IMR-90 (cell line): ENCODE measurements around the gene CLDN34. TPM values are rescaled to one million over a fixed set of nuclear protein-coding genes. Genes with fewer than 3 reads are reported as not detected.

Source experiments
- ATAC-seq: fragments of 200-7000 bp; cut with Tn5 transposase; 2 replicates; pipeline ENCODE4 v1.9.1; 2020; ENCODE audit warnings: low read depth, mild to moderate bottlenecking, moderate library complexity
- BruUV-seq: library from RNA; stranded (reverse); fragments of 400-500 nt; replicated peaks from 2 replicates; lab custom pipeline; 2021; lab: Mats Ljungman, UMichigan
- CTCF ChIA-PET: fragments of 300-600 bp; formaldehyde crosslinking; extraction: SDS; loops from one replicate; lab custom pipeline; 2021; ENCODE audit warnings: antibody characterized with exemption; lab: Yijun Ruan, JAX
- POLR2A ChIA-PET: fragments of 300-600 bp; sonication (Branson Sonifier 250); formaldehyde crosslinking; loops from one replicate; lab custom pipeline; 2022; ENCODE audit warnings: antibody characterized with exemption; ENCODE audit not compliant: unreplicated experiment; lab: Charles Lee
- DNase-seq: peaks from one replicate; pipeline ENCODE4 v3.0.0; 2013
- H2AFZ ChIP-seq: replicated peaks from 2 replicates; pipeline ENCODE3; 2013; ENCODE audit warnings: low read length, mild to moderate bottlenecking; ENCODE audit not compliant: poor library complexity
- H2AK5ac ChIP-seq: 2 replicates; pipeline ENCODE4 v1.6.1; 2013; ENCODE audit warnings: low read depth, low read length, inconsistent platforms
- H2AK9ac ChIP-seq: replicated peaks from 2 replicates; pipeline ENCODE3; 2013; ENCODE audit warnings: mild to moderate bottlenecking, low read depth, low read length, moderate library complexity; ENCODE audit not compliant: poor library complexity
- H2BK120ac ChIP-seq: 2 replicates; pipeline ENCODE4 v1.6.1; 2013; ENCODE audit warnings: low read depth, low read length, inconsistent platforms
- H2BK15ac ChIP-seq: 3 replicates; pipeline ENCODE4 v1.6.1; 2013; ENCODE audit warnings: low read depth, low read length, inconsistent platforms
- H2BK20ac ChIP-seq: 2 replicates; pipeline ENCODE4 v1.6.1; 2013; ENCODE audit warnings: low read depth, mild to moderate bottlenecking, inconsistent platforms, low read length, moderate library complexity
- H2BK5ac ChIP-seq: 2 replicates; pipeline ENCODE4 v1.6.1; 2013; ENCODE audit warnings: mild to moderate bottlenecking, low read depth, low read length, inconsistent platforms; ENCODE audit not compliant: poor library complexity, severe bottlenecking
- H3K14ac ChIP-seq: replicated peaks from 2 replicates; pipeline ENCODE4 v1.6.1; 2013; ENCODE audit warnings: low read depth, low read length, inconsistent platforms
- H3K18ac ChIP-seq: 2 replicates; pipeline ENCODE4 v1.6.1; 2013; ENCODE audit warnings: low read depth, low read length, control low read depth
- H3K23ac ChIP-seq: 2 replicates; pipeline ENCODE4 v1.6.1; 2013; ENCODE audit warnings: low read depth, low read length, inconsistent platforms
- H3K27ac ChIP-seq: 2 replicates; pipeline ENCODE4 v1.5.1; 2013; ENCODE audit warnings: mild to moderate bottlenecking, control low read depth, low read length; ENCODE audit not compliant: insufficient read depth
- H3K27me3 ChIP-seq: 2 replicates; pipeline ENCODE4 v1.6.1; 2013; ENCODE audit warnings: low read length; ENCODE audit not compliant: control insufficient read depth, insufficient read depth
- H3K36me3 ChIP-seq: 2 replicates; pipeline ENCODE4 v1.6.1; 2013; ENCODE audit warnings: low read length, mixed read lengths; ENCODE audit not compliant: control insufficient read depth, insufficient read depth
- H3K4ac ChIP-seq: 2 replicates; pipeline ENCODE4 v1.6.1; 2013; ENCODE audit warnings: low read depth, low read length, inconsistent platforms
- H3K4me1 ChIP-seq: 2 replicates; pipeline ENCODE4 v1.6.1; 2013; ENCODE audit warnings: low read length, mixed read lengths; ENCODE audit not compliant: control insufficient read depth, insufficient read depth
- H3K4me2 ChIP-seq: 2 replicates; pipeline ENCODE4 v1.6.1; 2013; ENCODE audit warnings: low read depth, mild to moderate bottlenecking, control low read depth, low read length, moderate library complexity
- H3K4me3 ChIP-seq: 2 replicates; pipeline ENCODE4 v1.5.1; 2013; ENCODE audit warnings: low read depth, mild to moderate bottlenecking, control low read depth, low read length, moderate library complexity; ENCODE audit not compliant: insufficient read depth
- H3K56ac ChIP-seq: 2 replicates; pipeline ENCODE4 v1.6.1; 2013; ENCODE audit warnings: low read length, inconsistent platforms; ENCODE audit not compliant: insufficient read depth; ENCODE audit errors: extremely low read depth
- H3K79me1 ChIP-seq, 2 experiments: 2 replicates each; pipeline ENCODE4 v1.6.1; 2013; ENCODE audit warnings: low read length in 2 of 2, inconsistent platforms in 1 of 2, low read depth in 1 of 2
- H3K9ac ChIP-seq: 2 replicates; pipeline ENCODE4 v1.6.1; 2013; ENCODE audit warnings: low read depth, low read length, control low read depth
- H3K9me1 ChIP-seq: 2 replicates; pipeline ENCODE4 v1.6.1; 2013; ENCODE audit warnings: low read length, inconsistent platforms; ENCODE audit not compliant: insufficient read depth
- H3K9me3 ChIP-seq: 2 replicates; pipeline ENCODE4 v1.6.1; 2013; ENCODE audit warnings: low read length; ENCODE audit not compliant: control insufficient read depth, insufficient read depth
- H4K20me1 ChIP-seq: 2 replicates; pipeline ENCODE4 v1.6.1; 2013; ENCODE audit warnings: low read length, inconsistent platforms; ENCODE audit not compliant: insufficient read depth
- H4K5ac ChIP-seq: 2 replicates; pipeline ENCODE4 v1.6.1; 2013; ENCODE audit warnings: mild to moderate bottlenecking, low read depth, low read length, control low read depth
- H4K8ac ChIP-seq, 2 experiments: 2 replicates each; pipeline ENCODE4 v1.6.1; 2013; ENCODE audit warnings: low read depth in 2 of 2, low read length in 2 of 2, control low read depth in 1 of 2, inconsistent platforms in 1 of 2
- H4K91ac ChIP-seq: 2 replicates; pipeline ENCODE4 v1.6.1; 2013; ENCODE audit warnings: low read depth, low read length, inconsistent platforms; ENCODE audit not compliant: insufficient read depth
- CHD1 ChIP-seq: IDR thresholded peaks from 2 replicates; pipeline ENCODE4 v1.6.1; 2012; ENCODE audit warnings: low read depth, low read length, improper control_type of control experiment
- WGBS, 2 experiments: methylation state at CpG; one replicate each; pipeline versions ENCODE4 v1.1.5 to v1.1.7; 2013; ENCODE audit warnings: missing lambda C conversion rate in 2 of 2; ENCODE audit not compliant: insufficient read length in 1 of 2; ENCODE audit errors: extremely low coverage in 2 of 2; 5-methylcytosine and 5-hydroxymethylcytosine counted together
- dilution Hi-C: fragments of 300-500 bp; cut with HindIII; formaldehyde crosslinking; loops from one replicate; pipeline ENCODE4 v1.14.3; 2018; ENCODE audit warnings: low sequenced_read_pairs; ENCODE audit not compliant: unreplicated experiment
- in situ Hi-C: fragments of 300-500 bp; cut with MboI; formaldehyde crosslinking; loops from 3 replicates; pipeline ENCODE4 v1.14.3; 2019; ENCODE audit warnings: low sequenced_read_pairs, inconsistent platforms, mixed read lengths
- intact Hi-C: fragments of 100-400 bp; cut with micrococcal nuclease; formaldehyde crosslinking; loops from 2 replicates; pipeline ENCODE4 v1.10.0; 2022
- polyA plus RNA-seq, 3 experiments: library from polyadenylated mRNA; depleted of rRNA; stranded (reverse); fragments of >200 nt; gene quantifications; 2 replicates each; pipeline ENCODE4 v1.2.3, GENCODE V29; 2012; ENCODE audit warnings: low replicate concordance in 1 of 3
- total RNA-seq: library from RNA; depleted of rRNA; stranded (reverse); fragments of >200 nt; gene quantifications from 2 replicates; pipeline ENCODE4 v1.2.3, GENCODE V29; 2012

Gene CLDN34
- total and polyA plus RNA-seq, 2 of the 4 experiments (the other 2 are of a cell fraction) = 0.14 TPM; not detected in 1

- Histone ChIP-seq H2BK20ac (no peak overlapping the region), H2AFZ (peak overlapping the region; percentile 91), H3K4me1 (peaks cover 8% of the 10 kb centered on the region), H4K20me1 (no peaks in the 10 kb centered on the region), H2BK120ac (peak overlapping the region; percentile 77), H2BK5ac (peak overlapping the region; percentile 75), H2AK5ac (peak overlapping the region; percentile 35; the same call in 1 of the 2 replicates), H3K56ac (peak overlapping the region; percentile 22; the same call in 1 of the 2 replicates), H3K4me3 (peak overlapping the region; percentile 74), H4K8ac (peak overlapping the region; percentile 73 to 79; a peak in 1 of 4 replicates), H4K5ac (peak overlapping the region; percentile 48), H4K91ac (peak overlapping the region; percentile 61), H3K14ac (peak overlapping the region; percentile 50; the same call in 1 of the 2 replicates), H3K9me1 (peaks cover 3% of the 10 kb centered on the region; the same call in 1 of the 2 replicates), H3K23ac (peak overlapping the region; percentile 79; the same call in 1 of the 2 replicates), H3K9me3 (no peaks in the 10 kb centered on the region), H3K18ac (peak overlapping the region; percentile 61; the same call in 1 of the 2 replicates), H3K4me2 (peak overlapping the region; percentile 68), H3K4ac (peak overlapping the region; percentile 49), H2AK9ac (peak overlapping the region; percentile 91), H3K27ac (peak overlapping the region; percentile 74), H3K79me1 (peaks cover 0 to 3% of the 10 kb centered on the region in 2 experiments; a peak in 2 of 4 replicates), H3K27me3 (no peaks in the 10 kb centered on the region), H3K36me3 (no peaks in the 10 kb centered on the region), H2BK15ac (no peak overlapping the region), H3K9ac (peak overlapping the region; percentile 60)
- BruUV-seq = no TSS peak
- in situ Hi-C loops (no loop called here), intact Hi-C loops (loop anchor here (5.0 kb wide), 1 partner anchor 103 kb away; no protein-coding TSS in a partner anchor), dilution Hi-C loops (no loop called here)
- 27% methylated on average over 40 of the region's 110 CpGs; no CpG with 5 or more reads in 1 of the 2 experiments for WGBS, 2 experiments
- POLR2A ChIA-PET = no interaction called here
- ATAC-seq (peak; percentile 88), DNase-seq (peak; percentile 84)
- TF ChIP-seq CHD1 = no peak
- CTCF ChIA-PET = no interaction called here
Measured at GRCh38 chrX:10014462-10015354, 47.5 kb downstream of the CLDN34 start.
